ENCODE measurements around the gene APLP2.

The APLP2 gene

DNA sequence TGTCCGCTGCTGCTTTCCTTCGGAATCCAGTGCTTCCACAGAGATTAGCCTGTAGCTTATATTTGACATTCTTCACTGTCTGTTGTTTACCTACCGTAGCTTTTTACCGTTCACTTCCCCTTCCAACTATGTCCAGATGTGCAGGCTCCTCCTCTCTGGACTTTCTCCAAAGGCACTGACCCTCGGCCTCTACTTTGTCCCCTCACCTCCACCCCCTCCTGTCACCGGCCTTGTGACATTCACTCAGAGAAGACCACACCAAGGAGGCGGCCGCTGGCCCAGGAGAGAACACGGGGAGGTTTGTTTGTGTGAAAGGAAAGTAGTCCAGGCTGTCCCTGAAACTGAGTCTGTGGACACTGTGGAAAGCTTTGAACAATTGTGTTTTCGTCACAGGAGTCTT is 74.4 kb downstream of the APLP2 start:
- FAIRE-seq (no peak), DNase-seq (ENCODE audit: insufficient read length, low spot score) (no peak)
- TF ChIP-seq, protein P1, sequence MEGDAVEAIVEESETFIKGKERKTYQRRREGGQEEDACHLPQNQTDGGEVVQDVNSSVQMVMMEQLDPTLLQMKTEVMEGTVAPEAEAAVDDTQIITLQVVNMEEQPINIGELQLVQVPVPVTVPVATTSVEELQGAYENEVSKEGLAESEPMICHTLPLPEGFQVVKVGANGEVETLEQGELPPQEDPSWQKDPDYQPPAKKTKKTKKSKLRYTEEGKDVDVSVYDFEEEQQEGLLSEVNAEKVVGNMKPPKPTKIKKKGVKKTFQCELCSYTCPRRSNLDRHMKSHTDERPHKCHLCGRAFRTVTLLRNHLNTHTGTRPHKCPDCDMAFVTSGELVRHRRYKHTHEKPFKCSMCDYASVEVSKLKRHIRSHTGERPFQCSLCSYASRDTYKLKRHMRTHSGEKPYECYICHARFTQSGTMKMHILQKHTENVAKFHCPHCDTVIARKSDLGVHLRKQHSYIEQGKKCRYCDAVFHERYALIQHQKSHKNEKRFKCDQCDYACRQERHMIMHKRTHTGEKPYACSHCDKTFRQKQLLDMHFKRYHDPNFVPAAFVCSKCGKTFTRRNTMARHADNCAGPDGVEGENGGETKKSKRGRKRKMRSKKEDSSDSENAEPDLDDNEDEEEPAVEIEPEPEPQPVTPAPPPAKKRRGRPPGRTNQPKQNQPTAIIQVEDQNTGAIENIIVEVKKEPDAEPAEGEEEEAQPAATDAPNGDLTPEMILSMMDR (IDR thresholded peaks at IDR 0.05; ENCODE audit: insufficient read depth, missing control alignments), result no peak

DNA sequence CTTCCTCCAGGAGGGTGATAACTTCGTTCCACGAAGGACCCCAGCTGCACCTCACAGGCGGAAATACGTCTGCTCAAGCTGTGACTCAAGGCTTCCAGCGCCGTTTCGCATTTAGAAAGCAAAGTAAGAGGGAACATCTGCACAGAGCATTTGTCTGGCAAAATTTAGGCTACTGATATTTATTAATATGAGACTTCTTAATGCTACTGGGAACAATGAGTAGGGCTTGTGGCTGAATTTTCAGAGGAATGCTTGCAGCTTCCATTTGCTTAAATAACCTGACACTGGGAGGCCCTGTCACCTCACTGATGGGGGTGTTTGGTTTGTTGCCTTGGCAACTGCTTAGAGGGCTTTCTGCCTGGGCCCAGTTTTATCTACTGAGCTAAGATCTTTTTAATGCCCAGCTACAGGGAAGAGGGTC is 75.2 kb downstream of the APLP2 start:
- FAIRE-seq (no peak), DNase-seq (ENCODE audit: insufficient read length, low spot score) (no peak)
- TF ChIP-seq, protein P1 (IDR thresholded peaks at IDR 0.05; ENCODE audit: insufficient read depth, missing control alignments), result no peak

DNA sequence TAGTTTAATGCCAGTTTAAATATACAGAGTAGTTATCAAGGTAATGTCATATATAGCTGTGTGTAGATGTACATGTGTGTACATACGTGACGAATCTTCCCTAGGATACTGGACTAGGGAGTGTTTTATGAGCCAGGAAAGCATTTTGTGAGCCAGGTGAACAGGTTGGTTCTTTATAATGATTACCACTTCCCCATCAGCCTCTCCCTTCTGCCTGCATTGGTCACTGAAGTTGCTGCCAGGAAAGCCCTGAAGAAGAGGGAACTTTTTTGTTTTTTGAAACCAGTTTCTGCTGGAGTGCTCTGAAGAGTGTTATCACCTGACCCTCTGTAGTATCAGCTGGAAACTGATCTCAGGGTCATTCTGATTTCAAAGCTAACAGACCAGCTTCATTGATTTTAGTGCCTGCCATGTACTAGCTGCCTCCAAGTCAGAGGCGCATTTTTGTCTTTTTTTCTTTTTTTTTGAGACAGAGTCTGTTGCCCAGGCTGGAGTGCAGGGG is 75.7 kb downstream of the APLP2 start:
- TF ChIP-seq, protein P1 (IDR thresholded peaks at IDR 0.05; ENCODE audit: insufficient read depth, missing control alignments), result no peak
- no peak for DNase-seq (ENCODE audit: insufficient read length, low spot score)
- no peak for FAIRE-seq

DNA sequence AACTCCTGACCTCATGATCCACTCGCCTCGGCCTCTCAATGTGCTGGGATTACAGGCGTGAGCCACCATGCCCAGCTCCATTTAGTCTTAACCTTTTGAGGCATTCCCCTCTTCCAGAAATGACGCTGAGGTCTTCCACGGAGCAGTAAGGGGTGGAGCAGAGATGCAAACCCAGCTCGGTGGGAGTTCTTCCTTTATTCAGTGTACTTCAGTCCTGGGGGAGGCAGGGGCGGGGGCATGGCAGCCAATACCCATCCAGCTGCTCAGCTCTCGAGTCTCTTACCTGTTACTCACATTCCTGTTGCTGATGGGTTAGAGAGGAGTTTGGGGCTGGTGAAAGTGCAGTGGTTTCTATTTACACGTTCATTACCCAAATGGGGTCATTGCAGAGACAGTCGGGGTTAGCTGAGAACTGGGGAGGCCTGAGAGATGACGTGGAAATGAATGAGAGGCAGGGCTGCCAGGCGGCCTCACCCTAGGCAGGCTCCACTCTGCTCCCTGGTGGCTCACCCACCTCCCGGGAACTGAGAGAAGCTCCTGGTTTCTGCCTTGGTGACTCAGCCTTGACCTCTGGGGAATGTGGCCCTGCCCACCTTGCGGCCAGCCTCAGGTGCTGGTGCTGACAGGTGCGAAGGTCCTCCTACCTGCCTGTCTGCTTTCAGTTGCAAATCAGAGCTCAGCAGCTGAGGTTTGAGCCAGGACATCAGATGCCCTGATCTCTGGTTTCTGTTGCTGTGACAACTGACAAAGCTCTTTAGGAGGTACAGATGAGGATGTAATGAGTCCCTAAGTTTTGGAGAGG is 76.5 kb downstream of the APLP2 start:
- DNase-seq (ENCODE audit: insufficient read length, low spot score) (no peak), FAIRE-seq (no peak)
- TF ChIP-seq, protein P1 (IDR thresholded peaks at IDR 0.05; ENCODE audit: insufficient read depth, missing control alignments), result no peak

DNA sequence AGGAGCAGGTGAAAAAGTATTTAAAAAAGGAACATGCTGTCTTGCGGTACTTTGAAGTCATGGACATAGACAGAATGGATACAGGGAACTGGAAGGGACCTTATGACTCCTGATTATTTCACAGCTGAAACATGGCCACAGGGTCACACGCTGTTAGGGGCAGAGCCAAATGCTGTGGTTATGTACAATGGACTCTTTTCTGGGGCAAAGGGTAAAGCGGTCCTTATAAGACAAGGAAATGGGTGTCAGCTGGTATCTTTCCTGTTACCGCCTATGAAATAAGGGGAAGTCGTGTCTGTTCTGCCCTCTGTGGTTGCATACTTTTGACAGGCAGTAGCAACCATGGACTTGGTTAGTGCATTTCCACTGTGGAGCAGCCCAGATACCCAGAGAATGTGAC is 77.1 kb downstream of the APLP2 start:
- no peak for FAIRE-seq
- TF ChIP-seq, protein P1 (IDR thresholded peaks at IDR 0.05; ENCODE audit: insufficient read depth, missing control alignments), result no peak
- DNase-seq (ENCODE audit: insufficient read length, low spot score), result no peak

DNA sequence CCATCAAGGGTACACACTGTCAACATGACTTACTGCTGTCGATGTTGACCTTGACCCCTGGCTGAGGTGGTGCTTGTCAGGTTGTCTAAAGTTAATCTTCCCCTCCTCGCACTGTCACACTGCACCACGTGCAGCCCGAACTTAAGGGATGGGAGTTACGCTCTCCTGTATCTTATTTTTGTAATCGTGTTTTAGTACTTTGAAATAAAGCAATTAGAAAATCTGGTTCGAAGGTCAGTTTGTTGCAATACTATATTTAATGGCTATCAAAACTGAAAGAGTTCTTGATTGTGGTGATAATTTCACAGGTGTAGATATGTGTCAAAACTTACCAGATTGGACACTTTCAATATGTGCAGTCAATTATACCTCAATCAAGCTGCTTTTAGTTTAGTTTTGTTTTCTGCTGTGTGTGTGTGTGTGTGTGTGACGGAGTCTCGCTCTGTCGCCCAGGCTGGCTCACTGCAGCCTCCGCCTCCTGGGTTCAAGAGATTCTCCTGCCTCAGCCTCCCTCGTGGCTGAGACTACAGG is 79.2 kb downstream of the APLP2 start:
- FAIRE-seq (no peak), DNase-seq (ENCODE audit: insufficient read length, low spot score) (no peak)
- TF ChIP-seq, protein P1 (IDR thresholded peaks at IDR 0.05; ENCODE audit: insufficient read depth, missing control alignments), result no peak

DNA sequence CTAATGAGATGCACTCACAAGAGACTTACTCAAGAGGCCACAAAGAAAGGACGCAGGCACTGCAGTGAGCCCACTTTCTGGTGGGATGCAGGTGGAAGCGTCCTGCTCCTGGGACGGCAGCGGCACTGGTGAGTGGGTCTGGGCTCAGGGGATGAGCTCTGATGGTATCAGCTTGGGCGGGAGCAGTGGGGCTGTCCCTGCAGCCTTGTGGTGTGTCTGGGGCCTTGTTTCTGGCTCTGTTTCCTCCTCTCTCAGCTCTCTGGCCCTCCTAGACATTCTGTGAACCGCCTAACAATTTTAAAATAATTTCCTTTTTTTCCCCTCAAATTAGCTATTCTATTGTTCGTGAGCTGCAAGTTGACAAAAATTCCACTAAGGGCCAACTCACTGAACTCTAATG is 81.1 kb downstream of the APLP2 start:
- no peak for FAIRE-seq
- no peak for DNase-seq (ENCODE audit: insufficient read length, low spot score)

More for the DNA sequence above, 81.1 kb downstream of the APLP2 start:
- TF ChIP-seq, protein P1 (IDR thresholded peaks at IDR 0.05; ENCODE audit: insufficient read depth, missing control alignments), result no peak

Measured in D721Med (cell line).